WTC11 (cell line): ENCODE results near the gene KRT1. TPM values are rescaled to one million over a fixed set of nuclear protein-coding genes. Genes with fewer than 3 reads are reported as not detected.
"Not testable (repeated sequence)": the region's sequence is repeated elsewhere in the genome, so short reads cannot be mapped to it uniquely, and the experiment has no call there.

Experiments
- ATAC-seq: fragments of 200-7000 bp; cut with Tn5 transposase; 2 replicates; pipeline ENCODE4 v1.10.0; 2021; ENCODE audit warnings: mild to moderate bottlenecking, moderate library complexity
- CTCF ChIA-PET: fragments of 300-600 bp; sonication (Branson Sonifier 250); formaldehyde crosslinking; loops from one replicate; lab custom pipeline; 2021; ENCODE audit warnings: antibody characterized with exemption; lab: Charles Lee
- POLR2A ChIA-PET: fragments of 350-600 bp; sonication (Branson Sonifier 250); formaldehyde crosslinking; loops from one replicate; lab custom pipeline; 2021; ENCODE audit warnings: antibody characterized with exemption; lab: Charles Lee
- DNase-seq: peaks from one replicate; pipeline ENCODE4 v3.0.0; 2021; ENCODE audit warnings: low spot score
- H3K27ac Mint-ChIP-seq: 2 replicates; pipeline ENCODE4 v1.8.0; 2021; ENCODE audit warnings: mixed read lengths
- H3K27me3 Mint-ChIP-seq: 2 replicates; pipeline ENCODE4 v1.8.0; 2021; ENCODE audit warnings: low read depth, mild to moderate bottlenecking, moderate library complexity, mixed read lengths
- H3K36me3 Mint-ChIP-seq: 2 replicates; pipeline ENCODE4 v1.8.0; 2021; ENCODE audit warnings: mixed read lengths
- H3K4me1 Mint-ChIP-seq: 2 replicates; pipeline ENCODE4 v1.8.0; 2022; ENCODE audit warnings: mixed read lengths
- H3K4me3 Mint-ChIP-seq: 2 replicates; pipeline ENCODE4 v1.8.0; 2021; ENCODE audit warnings: mild to moderate bottlenecking, moderate library complexity, mixed read lengths
- H3K9me3 Mint-ChIP-seq: 2 replicates; pipeline ENCODE4 v1.8.0; 2021; ENCODE audit warnings: mixed read lengths
- AR ChIP-seq: fragments of 250-450 bp; sonication (Bioruptor Pico); IDR thresholded peaks from 2 replicates; pipeline ENCODE4 v1.9.0; 2021; ENCODE audit warnings: mild to moderate bottlenecking
- CREB1 ChIP-seq: sonication (generic); formaldehyde crosslinking; IDR thresholded peaks from 2 replicates; pipeline ENCODE4 v1.8.0; 2023; ENCODE audit warnings: mild to moderate bottlenecking, missing genetic modification reagents
- EMX1 ChIP-seq: fragments of 250-450 bp; sonication (Bioruptor Pico); IDR thresholded peaks from 2 replicates; pipeline ENCODE4 v1.8.0; 2021; ENCODE audit warnings: mild to moderate bottlenecking
- FOXP4 ChIP-seq: sonication (generic); formaldehyde crosslinking; IDR thresholded peaks from 2 replicates; pipeline ENCODE4 v1.8.0; 2022; ENCODE audit warnings: mild to moderate bottlenecking, missing genetic modification reagents
- IRF2 ChIP-seq: sonication (generic); formaldehyde crosslinking; IDR thresholded peaks from 2 replicates; pipeline ENCODE4 v1.8.0; 2022; ENCODE audit warnings: low read depth, missing genetic modification reagents, borderline replicate concordance
- SMAD3 ChIP-seq: sonication (generic); formaldehyde crosslinking; IDR thresholded peaks from 2 replicates; pipeline ENCODE4 v1.8.0; 2022; ENCODE audit warnings: missing genetic modification reagents, mild to moderate bottlenecking, borderline replicate concordance
- SP1 ChIP-seq: sonication (generic); formaldehyde crosslinking; conservative IDR thresholded peaks from 2 replicates; pipeline ENCODE4 v1.8.1; 2022; ENCODE audit warnings: missing genetic modification reagents
- TCF7 ChIP-seq: sonication (generic); formaldehyde crosslinking; IDR thresholded peaks from 2 replicates; pipeline ENCODE4 v1.8.0; 2022; ENCODE audit warnings: mild to moderate bottlenecking, low read depth, missing genetic modification reagents, moderate library complexity
- USF2 ChIP-seq: sonication (generic); formaldehyde crosslinking; IDR thresholded peaks from 2 replicates; pipeline ENCODE4 v1.8.1; 2023; ENCODE audit warnings: mild to moderate bottlenecking, missing genetic modification reagents, moderate library complexity
- ZNF423 ChIP-seq: fragments of 250-450 bp; sonication (Bioruptor Pico); IDR thresholded peaks from 2 replicates; pipeline ENCODE4 v2.1.2; 2022; ENCODE audit warnings: mild to moderate bottlenecking, moderate library complexity
- ZNF532 ChIP-seq: fragments of 250-450 bp; sonication (Bioruptor Pico); IDR thresholded peaks from 2 replicates; pipeline ENCODE4 v1.9.0; 2021; ENCODE audit warnings: mild to moderate bottlenecking, borderline replicate concordance
- total RNA-seq: library from RNA; stranded (reverse); gene quantifications from 3 replicates; pipeline ENCODE4 v1.2.3, GENCODE V29; 2021
- TF ChIP-seq, protein P1 (sequence below): sonication (generic); formaldehyde crosslinking; IDR thresholded peaks from 2 replicates; pipeline ENCODE4 v1.8.0; 2022; ENCODE audit warnings: mild to moderate bottlenecking, missing genetic modification reagents
- TF ChIP-seq, protein P2 (sequence below): fragments of 250-450 bp; sonication (Bioruptor Pico); conservative IDR thresholded peaks from 2 replicates; pipeline ENCODE4 v1.9.0; 2021; ENCODE audit warnings: mild to moderate bottlenecking
- TF ChIP-seq, protein P3 (sequence below): sonication (generic); formaldehyde crosslinking; IDR thresholded peaks from 2 replicates; pipeline ENCODE4 v1.8.0; 2022; ENCODE audit warnings: mild to moderate bottlenecking, missing genetic modification reagents
- TF ChIP-seq, protein P4 (sequence below): fragments of 200-600 bp; IDR thresholded peaks from 2 replicates; pipeline ENCODE4 v1.8.0; 2022; ENCODE audit warnings: antibody characterized with exemption

Gene KRT1
- total RNA-seq, 1 experiment from 2014 or later = not detected

GRCh38 chr12:52713960-52714886 is 34.0 kb upstream of the KRT1 start (continued):
- no peak for TF ChIP-seq USF2 (CRISPR knock-in tag)
- 0 out of 2 replicates have a peak, but pooled peaks have one; percentile 47 for TF ChIP-seq FOXP4
- TF ChIP-seq, protein P1, sequence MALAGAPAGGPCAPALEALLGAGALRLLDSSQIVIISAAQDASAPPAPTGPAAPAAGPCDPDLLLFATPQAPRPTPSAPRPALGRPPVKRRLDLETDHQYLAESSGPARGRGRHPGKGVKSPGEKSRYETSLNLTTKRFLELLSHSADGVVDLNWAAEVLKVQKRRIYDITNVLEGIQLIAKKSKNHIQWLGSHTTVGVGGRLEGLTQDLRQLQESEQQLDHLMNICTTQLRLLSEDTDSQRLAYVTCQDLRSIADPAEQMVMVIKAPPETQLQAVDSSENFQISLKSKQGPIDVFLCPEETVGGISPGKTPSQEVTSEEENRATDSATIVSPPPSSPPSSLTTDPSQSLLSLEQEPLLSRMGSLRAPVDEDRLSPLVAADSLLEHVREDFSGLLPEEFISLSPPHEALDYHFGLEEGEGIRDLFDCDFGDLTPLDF (CRISPR knock-in tag) = 0 out of 2 replicates have a peak, but pooled peaks have one; percentile 57
- TF ChIP-seq EMX1 (CRISPR knock-in tag) = no peak
- TF ChIP-seq, protein P2, sequence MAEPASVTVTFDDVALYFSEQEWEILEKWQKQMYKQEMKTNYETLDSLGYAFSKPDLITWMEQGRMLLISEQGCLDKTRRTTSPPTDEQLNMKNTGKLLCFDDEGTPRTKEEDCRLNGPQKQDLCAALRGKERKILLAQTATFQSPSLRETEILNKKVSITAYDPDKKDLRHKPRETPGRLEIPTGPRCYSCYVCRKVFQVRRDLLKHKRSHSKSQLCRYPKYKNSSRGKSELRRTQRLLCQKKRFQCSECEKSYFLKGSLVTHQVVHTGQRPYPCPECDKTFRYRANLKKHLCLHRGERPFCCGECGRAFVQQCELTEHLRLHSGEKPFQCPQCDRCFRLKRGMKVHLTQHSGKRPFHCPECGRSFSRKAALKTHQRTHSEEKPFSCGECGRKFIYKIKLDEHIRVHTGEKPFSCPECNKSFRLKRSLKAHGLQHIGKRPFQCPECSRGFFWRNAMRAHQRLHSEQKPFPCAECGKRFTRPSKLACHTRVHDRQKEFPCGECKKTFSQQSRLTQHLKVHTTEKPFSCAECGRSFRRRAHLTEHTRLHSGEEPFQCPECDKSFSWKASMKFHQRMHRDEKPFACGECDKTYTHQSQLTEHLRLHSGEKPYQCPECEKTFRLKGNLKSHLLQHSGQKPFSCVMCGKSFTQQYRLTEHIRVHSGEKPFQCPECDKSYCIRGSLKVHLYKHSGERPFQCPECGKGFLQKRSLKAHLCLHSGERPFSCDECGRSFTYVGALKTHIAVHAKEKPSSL (CRISPR knock-in tag) = no peak
- TF ChIP-seq, protein P3, sequence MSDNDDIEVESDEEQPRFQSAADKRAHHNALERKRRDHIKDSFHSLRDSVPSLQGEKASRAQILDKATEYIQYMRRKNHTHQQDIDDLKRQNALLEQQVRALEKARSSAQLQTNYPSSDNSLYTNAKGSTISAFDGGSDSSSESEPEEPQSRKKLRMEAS (CRISPR knock-in tag) = peak; percentile 96
- TF ChIP-seq ZNF423 (CRISPR knock-in tag) = no peak
- no peak for TF ChIP-seq IRF2 (CRISPR knock-in tag)
- TF ChIP-seq CREB1 (CRISPR knock-in tag) = 0 out of 2 replicates have a peak, but pooled peaks have one; percentile 31
- 0 out of 2 replicates have a peak, but pooled peaks have one; percentile 17 for TF ChIP-seq SP1 (CRISPR knock-in tag)
- TF ChIP-seq AR (CRISPR knock-in tag) = no peak
- TF ChIP-seq TCF7 (CRISPR knock-in tag) = no peak
- TF ChIP-seq, protein P4, sequence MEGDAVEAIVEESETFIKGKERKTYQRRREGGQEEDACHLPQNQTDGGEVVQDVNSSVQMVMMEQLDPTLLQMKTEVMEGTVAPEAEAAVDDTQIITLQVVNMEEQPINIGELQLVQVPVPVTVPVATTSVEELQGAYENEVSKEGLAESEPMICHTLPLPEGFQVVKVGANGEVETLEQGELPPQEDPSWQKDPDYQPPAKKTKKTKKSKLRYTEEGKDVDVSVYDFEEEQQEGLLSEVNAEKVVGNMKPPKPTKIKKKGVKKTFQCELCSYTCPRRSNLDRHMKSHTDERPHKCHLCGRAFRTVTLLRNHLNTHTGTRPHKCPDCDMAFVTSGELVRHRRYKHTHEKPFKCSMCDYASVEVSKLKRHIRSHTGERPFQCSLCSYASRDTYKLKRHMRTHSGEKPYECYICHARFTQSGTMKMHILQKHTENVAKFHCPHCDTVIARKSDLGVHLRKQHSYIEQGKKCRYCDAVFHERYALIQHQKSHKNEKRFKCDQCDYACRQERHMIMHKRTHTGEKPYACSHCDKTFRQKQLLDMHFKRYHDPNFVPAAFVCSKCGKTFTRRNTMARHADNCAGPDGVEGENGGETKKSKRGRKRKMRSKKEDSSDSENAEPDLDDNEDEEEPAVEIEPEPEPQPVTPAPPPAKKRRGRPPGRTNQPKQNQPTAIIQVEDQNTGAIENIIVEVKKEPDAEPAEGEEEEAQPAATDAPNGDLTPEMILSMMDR = no peak
- TF ChIP-seq ZNF532 = no peak
- TF ChIP-seq SMAD3 (CRISPR knock-in tag) = no peak; the same call in 1 of the 2 replicates

- DNase-seq, H3K4me3 Mint-ChIP-seq, H3K9me3 Mint-ChIP-seq, ATAC-seq, H3K36me3 Mint-ChIP-seq, POLR2A ChIA-PET, H3K4me1 Mint-ChIP-seq, H3K27ac Mint-ChIP-seq: not testable (repeated sequence)
- peaks cover 51% of the 10 kb centered on the region for H3K27me3 Mint-ChIP-seq
- CTCF ChIA-PET = interaction anchor here (3.7 kb wide), 1 partner anchor 168 kb away, joined by 24 read pairs; no protein-coding TSS in a partner anchor
Observed at GRCh38 chr12:52712122-52712521, 31.9 kb upstream of the KRT1 start.
